HG03520 (cell line): Measurements from ENCODE around the gene ADAMTS16.

Experiments used
- ATAC-seq: cut with Tn5 transposase; IDR thresholded peaks from one replicate; pipeline ENCODE4 v1.9.1; 2021; ENCODE audit warnings: mild to moderate bottlenecking, moderate library complexity; ENCODE audit not compliant: unreplicated experiment

Gene ADAMTS16

DNA sequence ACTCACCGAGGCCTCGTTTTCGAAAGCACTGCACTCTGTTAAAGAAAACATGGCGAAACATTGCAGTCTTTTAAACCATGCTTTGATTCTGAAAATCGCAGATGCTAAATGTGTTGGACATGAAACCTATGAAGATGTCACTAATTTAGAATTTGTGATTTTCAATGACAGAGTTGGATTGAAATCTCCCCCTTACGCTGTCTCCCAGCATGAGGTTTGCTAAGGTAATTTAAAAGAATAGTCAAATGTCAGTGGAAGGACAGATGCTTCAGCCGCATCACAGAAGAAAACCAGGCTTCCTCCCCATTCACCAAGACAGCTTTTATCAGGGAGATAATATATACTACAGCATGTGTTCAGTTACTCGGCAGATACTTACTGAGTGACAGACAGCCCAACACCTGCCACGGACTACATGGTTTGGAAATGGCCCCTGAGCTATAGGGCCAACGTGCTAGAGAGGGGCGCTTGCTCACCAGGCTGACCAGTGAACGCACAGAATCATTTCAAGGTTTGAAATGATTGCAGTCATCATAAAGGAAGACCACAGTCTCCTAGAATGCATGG, 136.9 kb downstream of the ADAMTS16 start:
- ATAC-seq = no peak

DNA sequence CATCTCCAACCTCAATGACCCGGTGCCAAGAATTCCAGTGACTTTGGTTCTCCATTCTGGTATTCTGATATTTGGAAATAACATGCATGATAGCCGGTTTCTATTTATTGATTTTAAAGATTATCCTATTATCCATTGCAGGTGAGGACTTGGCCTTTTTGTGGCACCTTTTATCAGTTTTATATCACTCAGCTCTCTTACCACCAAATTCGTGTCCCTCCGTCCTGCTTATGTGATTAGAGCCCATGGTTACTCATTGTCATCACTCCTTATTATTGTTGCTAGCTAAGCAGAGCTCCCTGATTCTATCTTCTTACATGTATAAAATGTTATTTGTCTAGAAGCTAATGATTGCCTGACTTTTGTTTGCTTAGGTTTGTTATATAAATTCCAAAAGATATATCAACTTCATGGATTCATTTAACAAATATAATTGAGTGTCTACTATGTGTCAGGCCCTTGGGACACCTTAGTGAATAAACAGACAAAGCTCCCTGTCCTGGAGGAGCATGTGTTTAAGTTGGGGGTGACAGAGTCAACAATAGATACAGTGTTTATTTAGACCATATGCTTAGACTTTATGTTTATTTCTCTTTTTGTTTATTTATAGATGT, 138.2 kb downstream of the ADAMTS16 start:
- no peak for ATAC-seq

GRCh38 chr5:5278815-5279381, 138.8 kb downstream of the ADAMTS16 start:
- no peak for ATAC-seq

- ATAC-seq = no peak
These were observed 145.8 kb downstream of the ADAMTS16 start for GRCh38 chr5:5285906-5286305.

GRCh38 chr5:5287419-5287818, 147.3 kb downstream of the ADAMTS16 start:
- no peak for ATAC-seq

DNA sequence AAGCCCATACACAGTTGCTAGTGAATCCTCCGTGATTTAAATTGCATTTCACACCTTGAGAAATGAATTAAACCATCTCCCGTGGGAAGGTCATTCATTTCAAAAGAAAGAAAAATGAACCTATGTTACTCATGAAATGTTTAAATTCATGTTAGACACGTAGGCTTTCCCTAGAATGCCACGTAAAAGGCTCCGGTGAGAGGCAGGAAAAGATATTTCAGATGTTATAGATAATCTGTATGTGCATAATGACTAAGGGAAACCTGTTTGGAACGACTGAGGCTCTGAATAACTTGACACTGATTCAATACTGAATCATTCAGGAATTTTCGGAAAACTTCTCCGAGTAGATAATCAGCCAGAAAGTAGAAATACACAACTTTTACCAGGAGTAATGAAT, 148.1 kb downstream of the ADAMTS16 start:
- no peak for ATAC-seq

DNA sequence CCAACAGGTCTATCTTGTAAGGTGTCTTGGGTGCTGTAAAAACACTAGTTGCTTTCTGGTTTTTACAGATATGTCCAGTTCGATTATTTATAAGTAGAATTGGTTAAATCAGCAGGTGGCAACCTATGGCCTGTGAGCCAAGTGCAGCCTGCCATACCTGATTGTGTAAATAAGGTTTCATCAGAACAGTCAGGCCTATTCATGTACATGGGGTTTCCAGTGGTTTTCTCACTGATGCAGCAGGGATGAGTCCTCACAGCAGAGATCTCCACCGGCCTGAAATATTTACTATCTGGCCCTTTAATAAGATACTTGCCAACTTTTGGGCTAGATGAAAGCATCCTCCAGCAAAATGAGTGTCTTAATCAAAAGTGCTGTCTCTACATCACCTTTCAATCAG, 149.4 kb downstream of the ADAMTS16 start:
- no peak for ATAC-seq

DNA sequence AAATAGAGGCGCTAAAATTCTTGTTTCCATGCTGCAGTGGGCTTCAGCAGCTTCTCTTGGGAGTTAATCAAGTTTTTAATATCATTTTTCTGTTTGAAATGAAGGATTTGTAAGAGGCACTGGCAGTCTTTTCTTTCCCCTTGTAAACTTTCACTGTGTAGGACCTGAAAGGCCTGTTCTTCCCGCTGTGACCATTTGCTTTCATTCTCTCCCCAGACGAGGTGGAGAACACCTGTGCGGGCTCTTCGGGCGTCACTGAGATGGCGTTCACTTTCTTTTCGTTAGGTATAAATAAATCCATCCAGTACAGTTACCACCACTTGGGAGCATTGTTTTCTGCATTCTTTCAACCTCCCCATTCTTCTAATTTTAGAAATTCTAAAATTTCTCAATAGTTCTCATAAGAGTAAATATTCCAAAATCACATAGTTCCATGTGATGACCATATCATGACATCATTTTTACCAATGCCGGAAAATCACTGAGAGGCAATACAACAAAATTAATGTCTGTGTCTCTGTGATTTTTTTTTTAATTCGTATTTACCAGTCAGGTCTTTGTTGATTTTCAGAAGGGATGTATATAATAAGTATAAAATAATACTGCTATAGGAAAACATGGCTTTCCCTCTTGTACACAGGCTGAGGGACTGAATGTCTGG, 150.7 kb downstream of the ADAMTS16 start:
- no peak for ATAC-seq

GRCh38 chr5:5291357-5291756, 151.2 kb downstream of the ADAMTS16 start:
- ATAC-seq = no peak

DNA sequence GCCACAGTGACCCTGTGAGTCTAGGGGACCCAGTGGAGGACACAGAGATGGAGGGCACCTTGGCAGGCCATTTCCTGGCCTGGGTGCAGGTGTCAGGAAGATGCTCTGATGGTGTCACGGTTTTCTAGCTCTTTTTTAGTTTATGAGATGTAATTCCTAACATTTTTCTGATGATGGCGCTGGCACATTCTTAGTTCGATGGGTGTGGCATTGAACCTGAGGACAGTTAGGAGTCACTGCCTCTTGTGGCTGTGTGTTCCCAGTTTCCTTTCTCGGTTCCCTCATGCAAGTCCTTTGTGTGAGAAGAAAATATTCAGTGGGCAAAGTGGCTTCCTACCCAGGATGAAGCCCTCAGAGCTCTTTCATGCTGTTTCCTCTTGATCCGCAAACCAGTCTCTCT, 152.9 kb downstream of the ADAMTS16 start:
- no peak for ATAC-seq

GRCh38 chr5:5294429-5294828, 154.3 kb downstream of the ADAMTS16 start:
- no peak for ATAC-seq

DNA sequence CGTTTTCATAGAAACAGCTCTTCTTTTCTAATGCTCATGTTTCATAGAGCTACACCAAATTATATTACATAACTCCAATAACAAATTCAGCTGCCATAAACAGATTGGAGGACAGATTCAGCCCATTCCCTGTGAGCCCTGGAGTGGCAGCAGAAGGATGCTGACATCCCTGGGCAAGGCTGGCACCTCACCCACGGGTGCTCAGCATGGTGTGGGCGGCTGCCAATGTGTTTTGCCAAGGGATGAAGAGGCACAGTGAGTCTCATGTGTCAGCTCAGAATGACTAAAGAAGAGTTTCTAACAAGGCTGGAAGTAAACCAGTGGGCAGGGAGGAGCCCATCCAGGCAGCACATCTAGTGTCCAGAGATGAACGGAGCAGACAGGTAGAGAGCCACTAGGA, 155.2 kb downstream of the ADAMTS16 start:
- ATAC-seq = no peak

GRCh38 chr5:5296051-5296450, 155.9 kb downstream of the ADAMTS16 start:
- ATAC-seq = no peak

GRCh38 chr5:5297432-5298067, 157.4 kb downstream of the ADAMTS16 start:
- no peak for ATAC-seq

- no peak for ATAC-seq
These were observed 158.0 kb downstream of the ADAMTS16 start for GRCh38 chr5:5298068-5298633.

- ATAC-seq = no peak
These were observed 158.9 kb downstream of the ADAMTS16 start for GRCh38 chr5:5298841-5299541.

DNA sequence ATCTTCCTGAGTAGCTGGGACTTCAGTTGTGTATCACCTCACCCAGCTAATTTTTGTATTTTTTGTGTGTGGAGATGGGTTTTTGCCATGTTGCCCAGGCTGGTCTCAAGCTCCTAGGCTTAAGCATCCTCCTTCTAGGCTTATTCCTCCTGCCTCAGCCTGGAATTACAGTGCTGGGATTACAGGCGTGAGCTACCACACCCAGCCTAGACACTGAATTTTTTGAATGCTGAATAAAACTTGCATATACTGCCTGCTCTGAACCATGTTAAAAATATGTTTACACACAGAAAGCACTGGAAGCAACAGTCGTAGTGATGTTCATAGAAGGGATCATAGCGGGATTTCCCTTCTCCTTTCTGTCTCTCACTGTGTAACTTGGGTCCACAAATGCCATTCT, 161.0 kb downstream of the ADAMTS16 start:
- no peak for ATAC-seq

GRCh38 chr5:5302201-5302600, 162.1 kb downstream of the ADAMTS16 start:
- ATAC-seq = no peak

DNA sequence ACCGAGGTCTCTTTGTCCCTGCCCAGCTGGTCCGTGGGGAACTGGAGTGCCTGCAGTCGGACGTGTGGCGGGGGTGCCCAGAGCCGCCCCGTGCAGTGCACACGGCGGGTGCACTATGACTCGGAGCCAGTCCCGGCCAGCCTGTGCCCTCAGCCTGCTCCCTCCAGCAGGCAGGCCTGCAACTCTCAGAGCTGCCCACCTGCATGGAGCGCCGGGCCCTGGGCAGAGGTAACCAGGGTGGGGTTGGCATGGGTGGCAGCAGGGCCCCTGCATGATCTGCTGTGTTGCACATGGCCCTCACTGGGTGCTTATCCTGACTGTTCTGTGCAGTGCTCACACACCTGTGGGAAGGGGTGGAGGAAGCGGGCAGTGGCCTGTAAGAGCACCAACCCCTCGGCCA, 163.1 kb downstream of the ADAMTS16 start:
- no peak for ATAC-seq

DNA sequence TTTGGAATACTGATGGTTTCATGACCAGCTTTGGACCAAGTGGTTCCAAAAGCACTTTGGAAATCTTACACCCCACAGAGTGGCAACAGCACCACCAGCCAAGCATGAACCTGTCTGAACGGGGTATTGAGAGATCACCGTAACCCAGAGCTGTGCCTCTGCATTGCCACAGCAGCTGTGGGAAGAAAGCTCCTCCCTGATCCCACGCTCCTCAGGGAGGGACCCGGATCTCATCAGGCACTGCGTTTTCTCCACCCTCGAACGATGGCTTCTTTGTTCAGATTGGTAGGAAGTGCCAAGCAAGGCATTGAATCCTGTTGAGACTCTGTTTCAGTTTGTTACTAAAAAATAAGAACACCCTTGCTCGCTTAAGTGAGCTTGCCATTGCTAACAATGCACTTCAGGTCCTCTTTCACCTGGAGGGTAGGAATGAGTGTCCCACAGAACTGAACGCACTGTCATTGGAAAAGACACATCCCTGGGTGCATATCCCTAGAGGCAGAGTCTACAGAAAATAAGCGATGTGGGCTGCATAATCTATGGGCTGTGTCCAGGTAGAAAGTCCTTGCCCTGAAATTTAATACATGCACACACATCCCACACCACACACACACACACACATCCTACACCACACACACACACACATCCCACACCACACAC, 164.4 kb downstream of the ADAMTS16 start:
- ATAC-seq = no peak
